Stimulated activated CD4-positive, alpha-beta T cell treated with anti-CD3 and anti-CD28 coated beads, Interleukin-4, amount 100 ng/mL, for 1 hour (primary cell): ENCODE results near the gene CTTNBP2.

Experiments used
- DNase-seq: peaks from one replicate; pipeline ENCODE4 v3.0.0-alpha.2; 2020

The CTTNBP2 gene

DNA sequence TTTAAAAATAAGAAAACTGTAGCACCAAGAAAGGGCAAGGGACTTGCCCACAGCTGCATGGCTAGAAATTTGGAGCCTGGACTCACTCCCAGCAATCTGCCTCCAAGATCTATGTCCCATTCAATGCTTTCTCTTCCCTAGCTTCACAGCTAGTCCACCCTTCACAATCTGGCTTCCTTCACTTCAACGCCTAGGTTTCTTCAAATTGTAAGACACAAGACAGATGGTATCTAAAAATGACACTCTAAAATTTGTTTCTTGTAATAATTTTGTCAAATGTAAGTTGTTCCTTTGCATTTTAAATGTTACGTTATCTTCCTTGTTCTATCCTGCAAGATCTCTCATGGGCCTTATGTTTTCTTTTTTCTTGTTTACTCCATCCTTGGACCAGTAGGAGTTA lies 48.6 kb downstream of the CTTNBP2 start:
- no peak for DNase-seq

GRCh38 chr7:117819558-117819957 lies 53.7 kb downstream of the CTTNBP2 start:
- no peak for DNase-seq

DNA sequence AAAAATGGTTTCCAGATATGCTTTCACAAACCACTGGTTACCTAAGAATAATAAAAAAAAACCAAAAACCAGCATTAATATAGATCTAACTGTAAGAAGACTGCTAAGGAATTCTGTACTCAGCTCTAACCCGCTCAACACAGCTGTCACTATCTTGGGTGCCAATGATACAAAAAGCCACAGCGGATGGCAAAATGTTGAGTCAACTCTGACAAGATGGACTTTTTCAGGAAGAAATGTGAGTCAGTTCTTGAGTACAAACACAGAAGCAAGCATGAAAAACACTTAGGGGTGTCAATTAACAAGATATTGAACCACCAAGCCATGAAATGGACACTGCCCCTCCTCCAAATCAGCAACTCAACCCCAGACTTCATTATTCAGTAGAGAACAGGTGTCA lies 55.0 kb downstream of the CTTNBP2 start:
- DNase-seq: no peak

- no peak for DNase-seq
Observed at GRCh38 chr7:117816727-117817126, 56.5 kb downstream of the CTTNBP2 start.

DNA sequence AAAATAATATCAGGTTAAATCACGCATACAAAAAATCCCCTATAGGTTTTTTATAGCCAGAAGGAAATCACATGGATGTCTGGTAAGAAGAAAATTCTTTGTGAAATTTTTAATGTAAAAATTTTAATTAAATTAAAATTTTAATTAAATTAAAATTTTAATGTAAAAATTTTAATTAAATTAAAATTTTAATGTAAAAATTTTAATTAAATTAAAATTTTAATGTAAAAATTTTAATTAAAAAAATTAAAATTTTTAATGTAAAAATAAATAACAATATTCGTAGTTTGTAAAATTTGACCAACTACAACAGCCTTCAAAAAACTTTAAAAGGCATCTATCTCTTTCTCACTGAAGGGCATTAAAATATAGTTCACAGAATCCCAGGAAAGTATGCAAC lies 61.5 kb downstream of the CTTNBP2 start:
- DNase-seq: no peak

GRCh38 chr7:117810642-117811512 lies 62.4 kb downstream of the CTTNBP2 start:
- DNase-seq: no peak

DNA sequence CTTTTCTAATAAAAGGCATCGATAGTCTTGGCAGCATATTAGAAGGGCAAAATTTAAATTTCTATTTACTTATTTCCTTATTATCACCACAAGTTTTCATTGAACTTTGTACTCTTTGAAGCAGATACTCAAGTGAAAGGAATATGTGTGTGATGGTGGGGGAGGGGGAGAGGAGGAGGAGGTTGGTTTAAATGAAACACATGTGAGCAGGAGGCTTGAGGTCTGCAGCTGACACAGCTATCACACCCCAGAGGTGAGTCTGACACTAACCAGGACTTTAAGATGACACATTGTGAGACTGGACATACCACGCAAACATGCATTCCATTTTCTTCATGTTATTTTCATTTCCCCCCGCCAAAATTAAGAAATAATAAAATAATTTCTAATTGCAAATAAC lies 63.3 kb downstream of the CTTNBP2 start:
- no peak for DNase-seq

DNA sequence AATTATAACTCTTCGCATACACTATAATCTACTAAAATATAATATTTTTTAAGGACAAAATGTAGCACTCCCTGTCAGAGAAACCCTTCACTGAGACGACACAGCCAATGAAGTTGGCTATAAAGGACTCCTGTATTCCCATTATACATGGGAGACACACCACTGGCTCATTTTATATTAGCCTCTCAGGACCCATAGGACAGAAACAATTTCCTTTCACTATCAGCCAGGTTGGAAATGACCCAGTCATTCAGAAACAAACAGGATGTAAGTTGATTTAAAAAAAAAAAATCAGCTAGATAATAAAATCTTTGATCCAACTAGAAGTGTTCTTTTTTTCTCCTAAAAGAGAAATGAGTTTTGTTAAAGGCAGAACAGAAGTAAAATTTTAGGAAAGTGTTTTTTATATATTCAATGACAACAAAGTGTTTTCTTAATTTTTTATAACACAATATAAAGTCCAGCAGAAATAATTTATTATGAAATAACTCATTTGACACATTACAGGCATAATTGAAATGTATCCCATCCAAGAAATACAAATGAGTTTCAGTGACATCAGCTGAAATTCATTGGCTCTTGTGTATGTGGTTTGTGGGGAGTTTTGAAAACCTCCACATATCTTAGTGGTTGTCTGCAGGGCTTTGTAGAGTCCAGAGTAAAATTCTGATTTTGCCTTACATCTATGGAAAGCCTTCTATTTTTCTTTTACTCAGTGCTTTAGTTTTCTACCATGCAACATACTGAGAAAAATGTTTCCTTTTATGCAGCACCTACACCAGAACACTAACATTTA lies 64.1 kb downstream of the CTTNBP2 start:
- DNase-seq: no peak

GRCh38 chr7:117808341-117808757 lies 64.9 kb downstream of the CTTNBP2 start:
- no peak for DNase-seq

- DNase-seq: no peak
Observed at GRCh38 chr7:117807676-117808075, 65.6 kb downstream of the CTTNBP2 start.

DNA sequence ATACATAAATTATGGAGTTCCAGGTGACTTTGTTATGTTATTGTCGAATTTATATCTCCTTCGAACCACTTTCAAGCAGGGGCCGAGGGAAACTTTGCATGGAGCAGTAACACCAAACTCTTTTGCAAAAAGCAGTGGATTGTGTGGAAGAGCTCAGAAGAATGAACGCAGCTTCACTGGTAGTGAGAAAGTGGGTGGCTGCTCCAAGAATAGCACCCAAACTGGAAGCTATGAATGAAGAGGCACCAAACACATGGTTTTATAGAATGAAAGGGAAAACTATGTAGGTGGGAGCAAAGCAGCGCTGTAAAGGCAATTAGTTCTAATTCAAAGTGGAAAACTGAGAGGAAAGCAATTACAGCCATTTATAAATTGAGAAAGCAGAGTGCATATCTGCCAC lies 67.2 kb downstream of the CTTNBP2 start:
- DNase-seq: no peak

GRCh38 chr7:117805241-117805640 lies 68.0 kb downstream of the CTTNBP2 start:
- DNase-seq: no peak

DNA sequence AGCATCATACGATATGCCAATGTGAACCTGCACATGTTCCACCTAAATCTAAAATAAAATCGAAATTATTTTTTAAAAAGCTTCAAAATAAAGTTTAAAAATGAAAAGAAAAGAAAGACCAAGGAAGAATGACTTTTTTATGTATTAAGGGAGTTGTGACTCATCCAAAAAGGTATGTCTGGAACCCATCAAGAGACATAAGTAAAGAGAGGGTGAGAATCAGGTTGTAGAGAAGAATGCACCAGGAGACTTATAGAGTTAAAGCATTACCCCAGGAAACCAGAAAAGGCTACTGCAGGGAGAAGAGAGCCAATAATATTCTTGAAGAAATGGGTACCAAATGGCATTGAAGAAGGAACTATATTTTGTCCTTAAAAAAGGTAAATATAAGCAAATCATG lies 69.8 kb downstream of the CTTNBP2 start:
- DNase-seq: no peak

DNA sequence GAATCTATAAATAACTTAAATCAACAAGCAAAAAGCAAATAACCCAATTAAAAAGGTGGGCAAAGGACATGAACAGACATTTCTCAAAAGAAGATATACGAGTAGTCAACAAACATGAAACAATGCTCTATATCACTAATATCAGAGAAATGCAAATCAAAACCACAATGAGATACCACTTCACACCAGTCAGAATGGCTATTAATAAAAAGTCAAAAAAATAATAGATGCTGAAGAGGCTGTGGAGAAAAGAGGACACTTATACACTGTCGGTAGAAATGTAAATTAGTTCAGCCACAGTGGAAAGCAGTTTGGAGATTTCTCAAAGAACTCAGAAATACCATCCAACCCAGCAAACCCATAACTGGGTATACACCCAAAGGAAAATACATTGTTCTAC lies 70.6 kb downstream of the CTTNBP2 start:
- DNase-seq: no peak

- DNase-seq: no peak
Observed at GRCh38 chr7:117800841-117801240, 72.4 kb downstream of the CTTNBP2 start.

DNA sequence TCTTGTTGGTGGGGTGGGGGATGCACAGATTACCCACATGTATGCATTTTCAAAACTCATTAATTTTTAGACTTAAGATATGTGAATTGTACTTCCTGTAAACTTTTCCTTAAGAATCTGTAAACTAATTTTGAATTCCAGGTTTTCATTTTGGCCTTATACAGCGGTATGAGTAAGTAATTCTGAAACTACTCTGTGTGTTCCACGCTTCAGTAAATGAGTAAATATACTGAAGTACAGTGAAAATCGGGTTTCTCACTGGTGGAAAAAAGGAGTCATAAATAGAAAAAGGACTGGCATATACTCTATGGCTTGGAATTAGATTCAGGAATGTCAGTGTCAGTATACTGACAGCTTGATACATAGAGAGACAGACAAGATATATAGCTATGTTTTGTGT lies 72.8 kb downstream of the CTTNBP2 start:
- no peak for DNase-seq

GRCh38 chr7:117796889-117797288 lies 76.4 kb downstream of the CTTNBP2 start:
- no peak for DNase-seq

DNA sequence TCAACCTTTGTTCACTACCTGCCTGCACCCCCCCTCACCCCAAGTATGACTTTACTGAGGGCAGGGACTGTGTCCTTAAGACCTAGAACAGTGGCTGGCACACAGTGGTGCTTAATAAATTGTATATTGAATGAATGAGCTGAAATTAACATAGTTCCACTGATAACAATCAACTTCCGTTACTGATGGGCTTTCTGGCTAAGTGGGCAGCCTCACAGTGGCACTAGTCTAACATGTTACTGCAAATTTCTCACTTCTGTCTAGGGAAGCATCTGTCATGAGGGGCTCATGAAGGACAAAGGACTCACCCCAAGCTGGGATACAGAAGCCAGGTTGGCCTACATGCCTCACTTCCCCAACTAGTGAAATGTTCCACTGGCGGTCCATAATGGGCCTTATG lies 79.3 kb downstream of the CTTNBP2 start:
- DNase-seq: no peak

GRCh38 chr7:117793521-117793920 lies 79.7 kb downstream of the CTTNBP2 start:
- DNase-seq: no peak

DNA sequence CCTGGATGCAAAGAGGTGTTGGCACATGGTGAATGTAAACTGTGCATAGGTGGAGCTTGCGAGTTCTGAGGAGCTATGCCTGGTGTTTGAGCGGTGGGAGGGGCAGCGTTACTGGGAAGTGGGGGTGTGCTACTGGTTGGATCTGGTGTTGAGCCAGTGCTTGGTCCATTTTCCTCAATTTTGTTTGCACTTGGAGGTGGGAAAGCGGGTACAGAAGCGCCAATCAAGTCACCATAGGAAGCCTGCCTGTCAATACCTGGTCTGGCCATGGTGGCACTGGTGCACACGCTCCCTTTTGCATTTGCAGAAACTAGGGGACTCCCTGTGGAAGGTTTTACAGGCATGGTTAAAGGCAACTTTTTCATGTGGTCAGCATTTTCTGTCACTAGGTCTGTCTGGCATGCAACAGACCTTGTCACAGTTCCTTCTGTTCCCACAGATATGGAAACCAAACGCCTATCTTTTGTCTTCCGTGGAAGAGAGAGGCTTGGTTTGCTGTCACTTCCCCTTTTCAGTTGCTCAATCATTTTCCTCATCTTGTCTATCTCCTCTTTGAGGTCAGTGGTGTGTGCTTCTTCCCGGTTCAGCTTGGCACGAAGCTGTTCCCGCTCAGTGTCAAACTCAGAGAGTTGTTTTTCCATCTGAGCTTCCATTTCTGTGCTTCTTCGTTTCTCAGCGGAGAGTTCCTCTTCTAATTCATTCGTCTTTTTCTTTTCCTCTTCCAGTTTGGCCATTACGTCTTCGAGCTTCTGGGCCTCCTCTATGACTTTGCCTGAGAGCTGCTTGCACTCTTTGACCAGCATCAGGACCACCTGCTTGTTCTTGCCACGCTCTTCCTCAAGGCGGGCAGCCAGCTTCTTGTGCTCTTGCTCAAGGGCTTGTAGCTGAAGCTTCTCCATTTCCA lies 81.1 kb downstream of the CTTNBP2 start:
- DNase-seq: no peak

DNA sequence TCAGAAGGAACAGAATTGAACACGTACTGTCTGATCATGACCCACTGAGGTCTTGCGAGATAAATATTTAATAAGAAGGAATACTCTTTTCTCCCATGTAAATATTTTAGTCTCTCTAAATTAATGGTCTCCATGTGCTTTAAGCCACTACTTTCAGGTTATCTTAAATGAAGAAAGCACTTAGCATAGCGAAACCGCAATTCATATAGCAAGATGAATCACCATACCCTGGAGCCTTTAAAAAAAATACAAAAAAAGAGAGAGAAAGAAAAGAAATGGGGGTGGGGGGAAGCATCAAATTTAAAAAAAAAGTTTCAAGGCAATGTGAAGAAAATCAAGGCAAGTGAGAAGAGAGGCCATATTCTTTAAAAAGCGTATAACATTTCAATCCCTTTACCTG lies 82.5 kb downstream of the CTTNBP2 start:
- no peak for DNase-seq

DNA sequence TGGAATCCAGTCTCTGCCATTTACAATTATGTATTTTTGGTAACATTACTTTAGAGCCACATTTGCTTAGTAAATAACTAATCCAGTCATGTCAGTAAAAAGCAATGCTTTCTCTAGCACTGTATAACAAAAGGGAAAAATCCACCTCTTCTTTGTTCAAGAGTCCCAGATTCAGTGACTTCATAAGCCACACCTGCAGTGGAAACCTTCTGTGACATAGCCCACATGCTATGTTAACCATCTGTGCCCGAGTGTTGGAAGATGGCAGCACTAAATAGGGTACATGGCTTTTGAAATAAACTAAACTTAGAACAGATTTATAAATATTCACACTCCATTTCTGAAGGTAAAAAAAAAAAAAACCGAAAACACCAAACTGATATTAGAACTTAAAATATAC lies 83.0 kb downstream of the CTTNBP2 start:
- DNase-seq: no peak

DNA sequence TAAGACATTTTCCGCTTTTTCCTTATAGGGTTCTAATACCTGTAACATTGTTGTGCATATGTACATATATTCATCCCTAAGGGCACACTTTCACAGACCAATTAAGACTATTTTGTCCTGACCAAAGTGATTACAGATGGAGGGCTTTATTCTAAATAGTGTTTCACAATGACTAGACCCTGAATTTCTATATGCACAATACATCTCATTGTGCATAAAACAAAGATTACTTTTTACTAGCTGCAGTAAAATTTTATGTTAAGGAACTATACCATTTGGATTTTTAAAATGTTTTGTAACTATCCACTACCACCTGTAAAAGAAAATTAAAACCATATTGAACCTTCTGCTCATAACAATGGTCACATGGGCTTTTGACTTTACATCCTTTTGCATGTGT lies 87.8 kb downstream of the CTTNBP2 start:
- DNase-seq: no peak
